GM18526 (cell line): ENCODE measurements around the gene NLGN4X.

Source experiments
- POLR2A ChIP-seq: IDR thresholded peaks from 3 replicates; pipeline ENCODE4 v1.6.1; 2011; ENCODE audit not compliant: insufficient read length; ENCODE audit errors: extremely low read depth

NLGN4X gene

DNA sequence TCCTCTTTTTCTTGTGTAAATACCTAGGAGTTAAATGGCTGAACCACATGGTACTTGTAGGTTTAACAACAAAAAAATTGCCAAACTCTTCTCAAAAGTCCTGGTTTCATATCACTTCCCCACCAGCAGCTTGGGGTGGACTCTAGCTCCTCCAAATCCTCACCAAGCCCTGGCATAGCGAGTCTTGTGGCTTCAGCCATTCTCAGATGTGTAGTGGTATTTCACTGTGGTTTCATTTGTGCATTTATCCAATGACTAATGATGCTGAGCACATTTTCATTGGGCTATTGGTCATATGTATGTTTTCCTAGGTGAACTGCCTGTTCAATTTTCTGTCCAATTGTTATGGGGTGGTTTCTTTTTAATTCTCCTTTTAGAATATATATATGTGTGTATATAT, 249.3 kb downstream of the NLGN4X start:
- no peak for TF ChIP-seq POLR2A

DNA sequence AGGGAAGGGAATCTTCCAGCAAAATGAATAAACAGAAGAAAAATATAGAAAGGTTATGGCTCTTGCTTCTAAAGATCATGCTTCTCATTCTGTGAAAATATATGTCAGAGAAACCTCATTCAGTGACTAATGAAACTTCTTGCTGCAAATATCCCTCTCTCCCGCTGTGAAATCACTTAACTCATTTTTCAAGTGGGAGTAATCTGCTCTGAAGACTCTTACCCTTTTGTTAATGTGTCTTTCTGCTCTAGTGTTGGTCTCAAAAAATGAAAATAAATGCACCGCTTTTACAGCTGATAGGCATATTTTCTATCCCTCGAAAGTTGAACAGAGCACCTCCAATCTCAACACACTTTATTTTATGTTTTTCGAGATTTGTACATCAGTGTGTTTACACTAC, 252.3 kb downstream of the NLGN4X start:
- TF ChIP-seq POLR2A: no peak

GRCh38 chrX:5971300-5971699, 257.4 kb downstream of the NLGN4X start:
- TF ChIP-seq POLR2A: no peak

DNA sequence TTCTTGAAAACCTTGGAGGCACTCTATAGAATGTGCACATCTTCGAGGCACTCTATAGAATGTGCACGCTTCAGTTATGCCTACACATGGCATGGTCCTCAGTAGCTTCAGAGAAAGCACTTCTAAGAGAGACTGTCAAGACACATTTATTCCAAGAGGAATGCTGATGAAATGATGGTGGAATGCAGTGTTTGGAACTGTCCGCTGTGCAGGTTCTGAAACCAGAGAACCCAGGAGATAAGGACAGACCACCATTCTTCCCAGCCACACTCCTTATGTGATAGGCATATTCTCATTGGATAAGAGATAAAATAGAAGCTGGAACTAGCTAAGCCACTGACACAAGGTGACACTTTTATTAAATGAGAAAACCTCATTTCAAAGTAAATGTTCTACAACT, 263.3 kb downstream of the NLGN4X start:
- TF ChIP-seq POLR2A: no peak

GRCh38 chrX:5959286-5959685, 269.4 kb downstream of the NLGN4X start:
- TF ChIP-seq POLR2A: no peak

- no peak for TF ChIP-seq POLR2A
Observed at GRCh38 chrX:5958523-5958922, 270.1 kb downstream of the NLGN4X start.

DNA sequence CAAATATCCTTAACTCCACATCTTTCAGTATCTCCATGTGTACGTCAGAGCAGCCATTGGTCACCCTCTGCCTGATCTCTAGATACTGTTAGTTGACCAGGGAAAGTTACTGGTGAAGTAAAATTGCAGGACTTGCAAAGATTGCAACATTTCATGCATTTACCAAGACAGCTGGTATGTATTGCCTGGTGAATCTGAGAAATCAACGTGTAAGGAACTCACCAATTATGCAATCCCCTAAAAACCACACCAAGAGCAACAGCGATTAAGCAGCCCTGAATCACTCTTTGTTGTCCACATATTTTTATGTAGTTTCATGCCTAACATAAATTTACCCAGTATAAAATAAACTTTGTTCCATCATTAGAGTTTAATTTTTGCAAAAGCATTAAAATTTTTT, 271.2 kb downstream of the NLGN4X start:
- no peak for TF ChIP-seq POLR2A

DNA sequence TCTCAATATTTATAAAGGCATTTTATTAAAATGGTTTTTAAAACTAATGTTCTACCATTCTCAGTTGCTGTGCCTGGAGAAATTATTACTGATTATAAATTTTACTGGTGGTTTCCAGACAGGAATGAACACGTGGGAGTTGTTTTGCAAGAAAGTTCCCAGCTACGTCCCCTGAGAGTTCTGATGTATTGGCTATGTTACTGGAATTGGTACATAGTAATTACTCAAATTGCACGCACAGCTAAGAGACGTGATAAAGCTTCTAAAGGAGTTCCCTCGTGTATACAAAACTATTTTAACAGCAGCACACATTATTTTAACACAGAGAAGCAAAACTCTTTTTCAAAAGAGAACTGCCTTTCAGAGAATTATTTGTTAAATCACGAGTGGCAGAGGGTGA, 292.2 kb downstream of the NLGN4X start:
- TF ChIP-seq POLR2A: no peak

DNA sequence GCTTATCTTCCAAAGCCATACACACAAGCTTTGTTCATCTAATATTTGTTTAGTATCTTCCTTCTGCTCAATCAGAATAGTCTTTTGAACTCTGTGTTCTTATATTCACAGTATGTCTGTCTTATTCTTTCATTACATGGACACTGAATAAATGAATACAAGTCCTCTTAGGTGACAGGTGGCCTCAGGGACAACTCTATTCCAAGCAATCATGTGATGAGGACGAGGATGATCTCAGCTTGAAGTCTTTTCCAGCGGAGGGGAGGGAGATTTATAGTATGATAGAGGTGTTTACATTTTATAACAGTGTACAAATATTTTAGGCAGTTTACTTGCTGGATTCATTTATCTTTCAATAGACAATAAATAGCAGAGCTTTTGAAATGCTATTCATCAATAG, 300.4 kb downstream of the NLGN4X start:
- TF ChIP-seq POLR2A: no peak

- TF ChIP-seq POLR2A: no peak
Observed at GRCh38 chrX:5916945-5917344, 311.7 kb downstream of the NLGN4X start.

GRCh38 chrX:5915783-5916182, 312.9 kb downstream of the NLGN4X start:
- no peak for TF ChIP-seq POLR2A

DNA sequence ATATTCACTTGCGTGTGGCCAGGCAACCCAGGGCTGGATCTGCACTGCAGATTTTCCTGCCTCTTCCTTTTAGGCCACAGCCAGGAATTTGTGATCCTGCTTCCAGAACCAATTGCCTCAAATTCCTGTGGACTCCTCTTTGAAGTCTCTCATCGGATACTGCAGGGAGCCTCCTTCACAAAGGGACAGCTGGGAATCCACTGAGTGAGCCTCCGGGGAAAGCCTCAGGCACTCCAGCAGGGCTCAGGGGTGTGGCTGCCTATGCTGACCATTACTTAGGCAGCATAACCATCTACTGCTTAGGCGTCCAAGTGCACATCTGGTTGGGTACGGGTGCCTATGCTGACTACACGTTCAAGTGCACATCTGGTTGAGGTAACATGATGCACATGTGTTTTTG, 321.5 kb downstream of the NLGN4X start:
- no peak for TF ChIP-seq POLR2A

DNA sequence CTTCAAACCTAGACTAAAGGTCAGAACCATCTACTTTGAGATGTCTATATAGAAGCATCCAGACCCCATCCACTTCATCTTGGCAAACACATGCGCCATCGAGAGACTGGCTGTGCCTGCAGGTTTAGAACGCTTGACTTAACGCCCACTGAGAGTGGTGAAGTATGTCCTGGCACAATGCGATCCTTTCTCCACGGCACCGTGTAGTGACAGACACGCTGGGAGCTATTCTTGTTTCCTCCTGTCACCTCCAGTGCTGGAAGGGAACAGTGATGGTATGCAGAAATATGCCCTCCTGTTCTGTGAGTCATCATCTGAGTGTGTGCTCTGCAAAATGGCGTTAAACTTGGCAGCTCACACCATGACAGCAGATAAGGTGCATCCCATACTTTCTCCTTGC, 330.2 kb downstream of the NLGN4X start:
- TF ChIP-seq POLR2A: no peak

GRCh38 chrX:5891378-5891777, 337.3 kb downstream of the NLGN4X start:
- no peak for TF ChIP-seq POLR2A

DNA sequence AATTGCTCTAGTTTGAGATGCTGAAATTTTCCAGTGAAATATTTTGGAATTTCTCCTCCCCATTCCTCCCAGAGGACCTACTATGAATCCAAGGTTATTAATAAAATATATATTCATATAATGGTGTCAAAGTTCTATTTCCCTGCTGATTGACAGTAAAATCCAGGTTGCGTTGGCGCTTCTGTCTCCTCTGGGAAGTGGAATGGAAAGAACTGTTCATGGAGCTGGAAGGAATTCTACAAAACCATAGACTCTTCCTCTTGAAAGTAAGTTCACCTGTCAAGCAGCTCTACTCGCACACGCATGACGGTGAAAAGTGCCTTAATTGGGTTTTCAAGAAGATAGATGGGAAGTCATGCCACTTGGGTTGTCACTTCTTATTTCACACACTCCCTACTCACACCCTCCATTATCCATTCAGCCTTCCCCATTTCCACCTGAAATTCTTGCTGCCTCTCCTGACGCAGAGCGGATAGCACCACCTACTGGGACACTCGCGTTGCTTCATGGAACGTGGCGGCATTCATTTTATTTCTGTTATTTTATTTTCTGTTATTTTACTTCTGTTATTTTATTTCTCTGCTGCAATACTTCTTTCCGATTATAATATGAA, 351.6 kb downstream of the NLGN4X start:
- TF ChIP-seq POLR2A: no peak

DNA sequence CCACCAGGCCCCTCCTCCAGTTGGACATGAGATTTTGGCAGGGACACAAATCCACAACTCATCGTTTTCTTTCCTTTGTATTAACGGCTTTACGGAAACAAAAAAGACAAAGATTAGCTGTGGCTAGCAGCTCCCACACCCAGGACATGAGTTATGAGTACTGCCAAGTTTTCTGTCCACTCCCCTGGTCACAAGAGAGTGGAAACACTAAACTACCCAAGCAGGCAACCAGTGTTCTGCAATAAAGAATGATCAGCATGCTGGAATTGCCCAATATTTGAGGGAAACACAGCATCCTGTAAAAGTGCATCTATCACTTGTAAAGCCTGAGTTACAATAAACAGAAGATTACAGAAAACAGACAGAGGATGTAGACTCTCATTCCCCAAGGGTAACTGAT, 358.4 kb downstream of the NLGN4X start:
- TF ChIP-seq POLR2A: no peak

GRCh38 chrX:5869786-5870185, 358.9 kb downstream of the NLGN4X start:
- TF ChIP-seq POLR2A: no peak

DNA sequence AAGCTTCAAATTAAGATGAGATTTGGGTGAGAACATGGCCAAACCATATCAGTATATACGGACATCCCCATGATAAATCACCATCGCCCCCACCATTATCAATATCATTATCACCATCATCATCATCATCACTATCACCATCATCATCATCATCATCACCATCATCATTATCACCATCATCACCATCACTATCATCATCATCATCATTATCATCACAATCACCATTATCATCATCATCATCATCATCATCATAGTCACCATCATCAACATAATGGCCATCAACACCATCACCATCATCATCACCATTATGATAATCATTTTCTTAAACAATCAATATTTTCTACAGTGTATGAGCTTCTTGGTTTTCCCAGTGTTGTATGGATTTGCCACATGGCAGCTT, 360.9 kb downstream of the NLGN4X start:
- TF ChIP-seq POLR2A: no peak
